Stimulated activated CD4-positive, alpha-beta T cell treated with anti-CD3 and anti-CD28 coated beads, TNF-alpha, amount 100 ng/mL, for 4 hours (primary cell): ENCODE data around the gene SERPINE1.
"Not testable (repeated sequence)": the region's sequence is repeated elsewhere in the genome, so short reads cannot be mapped to it uniquely, and the experiment has no call there.

ENCODE experiments used
- DNase-seq, 3 experiments: peaks; one replicate each; pipeline ENCODE4 v3.0.0-alpha.2; 2020; ENCODE audit warnings: low read depth in 3 of 3

SERPINE1 gene

GRCh38 chr7:101100858-101101847, 25.8 kb upstream of the SERPINE1 start:
- no peak for DNase-seq

- DNase-seq = no peak
Observed at GRCh38 chr7:101102026-101102425, 24.9 kb upstream of the SERPINE1 start.

- DNase-seq = not testable (repeated sequence)
Observed at GRCh38 chr7:101103701-101104100, 23.2 kb upstream of the SERPINE1 start.

- DNase-seq = no peak
Observed at GRCh38 chr7:101104193-101104713, 22.7 kb upstream of the SERPINE1 start.

GRCh38 chr7:101104799-101105198, 22.1 kb upstream of the SERPINE1 start:
- DNase-seq = no peak

- DNase-seq = not testable (repeated sequence)
Observed at GRCh38 chr7:101105248-101105647, 21.7 kb upstream of the SERPINE1 start.

GRCh38 chr7:101106386-101106785, 20.5 kb upstream of the SERPINE1 start:
- DNase-seq = no peak

- no peak for DNase-seq
Observed at GRCh38 chr7:101108330-101108857, 18.5 kb upstream of the SERPINE1 start.

GRCh38 chr7:101108961-101109360, 17.9 kb upstream of the SERPINE1 start:
- DNase-seq = no peak

GRCh38 chr7:101109368-101109767, 17.5 kb upstream of the SERPINE1 start:
- no peak for DNase-seq

GRCh38 chr7:101111261-101111660, 15.6 kb upstream of the SERPINE1 start:
- DNase-seq = no peak

- no peak for DNase-seq
Observed at GRCh38 chr7:101112233-101112632, 14.7 kb upstream of the SERPINE1 start.

- DNase-seq = not testable (repeated sequence)
Observed at GRCh38 chr7:101113140-101113539, 13.8 kb upstream of the SERPINE1 start.

- no peak for DNase-seq
Observed at GRCh38 chr7:101113836-101114235, 13.1 kb upstream of the SERPINE1 start.

- DNase-seq = no peak
Observed at GRCh38 chr7:101114492-101114891, 12.4 kb upstream of the SERPINE1 start.

- DNase-seq = no peak
Observed at GRCh38 chr7:101115215-101115614, 11.7 kb upstream of the SERPINE1 start.

- no peak for DNase-seq
Observed at GRCh38 chr7:101116898-101117297, 10.0 kb upstream of the SERPINE1 start.

GRCh38 chr7:101118856-101119255, 8.0 kb upstream of the SERPINE1 start:
- DNase-seq = no peak

GRCh38 chr7:101119876-101120275, 7.0 kb upstream of the SERPINE1 start:
- DNase-seq = no peak

GRCh38 chr7:101120315-101120714, 6.6 kb upstream of the SERPINE1 start:
- DNase-seq = no peak

- DNase-seq = not testable (repeated sequence)
Observed at GRCh38 chr7:101121631-101121990, 5.3 kb upstream of the SERPINE1 start.

GRCh38 chr7:101121991-101122932, 4.6 kb upstream of the SERPINE1 start:
- no peak for DNase-seq
